HG02678 (cell line): ENCODE measurements around the gene C1GALT1.

ENCODE experiments used
- ATAC-seq: cut with Tn5 transposase; IDR thresholded peaks from one replicate; pipeline ENCODE4 v1.9.1; 2021; ENCODE audit warnings: mild to moderate bottlenecking, moderate library complexity; ENCODE audit not compliant: unreplicated experiment

C1GALT1 gene

DNA sequence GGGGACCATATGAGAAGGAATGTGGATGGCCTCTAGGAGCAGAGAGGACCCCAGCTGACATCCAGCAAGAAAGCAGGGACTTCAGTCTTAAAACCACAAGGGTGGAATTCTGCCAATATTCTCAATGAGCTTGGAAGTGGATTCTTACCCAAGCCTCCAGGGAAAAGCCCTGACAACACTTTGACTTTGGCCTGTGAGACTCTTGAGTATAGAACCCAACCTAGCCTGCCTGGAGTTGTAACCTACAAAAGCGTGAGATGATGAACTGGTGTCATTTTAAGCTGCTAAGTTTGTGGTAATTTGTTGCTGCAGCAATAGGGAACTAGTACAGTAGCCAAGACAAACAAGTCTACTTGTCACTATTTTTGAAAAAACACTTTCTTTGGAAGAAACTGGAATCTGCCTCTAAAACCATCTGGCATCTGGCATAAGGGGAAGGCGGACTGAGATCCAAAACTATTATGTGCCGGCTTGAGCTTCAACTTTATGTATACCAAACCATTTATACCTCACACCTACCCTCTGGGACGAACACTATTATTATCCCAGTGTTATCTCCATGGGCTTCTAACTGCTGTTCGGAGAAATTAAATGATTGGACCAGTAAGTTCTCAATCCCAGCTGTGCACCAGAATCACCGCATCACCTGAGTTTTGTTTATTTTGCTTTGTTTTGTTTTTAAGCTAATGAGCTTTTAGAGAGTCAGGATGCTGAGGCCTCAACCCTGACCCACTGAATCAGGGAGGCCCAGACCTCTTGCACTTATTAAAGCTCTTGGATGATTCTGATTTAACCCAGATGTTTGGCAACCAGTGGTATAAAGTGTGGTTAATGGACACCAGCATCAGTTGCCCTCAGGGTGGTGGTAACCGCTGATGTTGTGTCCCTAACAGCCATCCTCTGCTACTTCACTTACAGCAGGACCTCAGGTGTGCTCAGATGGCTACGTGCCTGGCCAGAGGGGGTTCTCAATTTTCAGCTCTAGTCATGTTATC lies 83.0 kb downstream of the C1GALT1 start:
- no peak for ATAC-seq

GRCh38 chr7:7266257-7266881 lies 84.0 kb downstream of the C1GALT1 start:
- no peak for ATAC-seq

GRCh38 chr7:7271094-7271874 lies 88.9 kb downstream of the C1GALT1 start:
- ATAC-seq = no peak

- ATAC-seq = no peak
Observed at GRCh38 chr7:7272294-7272693, 90.0 kb downstream of the C1GALT1 start.

DNA sequence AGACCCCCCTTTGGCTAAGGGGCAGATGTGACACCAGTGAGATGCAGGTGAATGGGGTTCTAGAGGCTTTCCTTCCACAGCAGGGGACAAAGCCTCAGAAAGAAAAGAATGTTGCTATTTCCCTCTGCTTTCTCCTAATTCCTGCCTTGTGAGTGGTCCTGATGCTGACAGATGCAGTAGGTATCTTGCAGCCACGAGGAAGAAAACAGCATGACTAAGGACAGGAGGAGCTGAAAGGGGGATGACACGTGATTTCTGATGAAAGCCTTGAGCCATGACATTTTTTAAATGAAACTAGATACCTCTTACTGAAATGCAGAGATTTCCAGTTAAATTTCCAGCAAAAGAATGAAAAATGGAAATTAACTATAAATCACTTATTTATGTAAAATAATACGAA lies 92.4 kb downstream of the C1GALT1 start:
- ATAC-seq = no peak

DNA sequence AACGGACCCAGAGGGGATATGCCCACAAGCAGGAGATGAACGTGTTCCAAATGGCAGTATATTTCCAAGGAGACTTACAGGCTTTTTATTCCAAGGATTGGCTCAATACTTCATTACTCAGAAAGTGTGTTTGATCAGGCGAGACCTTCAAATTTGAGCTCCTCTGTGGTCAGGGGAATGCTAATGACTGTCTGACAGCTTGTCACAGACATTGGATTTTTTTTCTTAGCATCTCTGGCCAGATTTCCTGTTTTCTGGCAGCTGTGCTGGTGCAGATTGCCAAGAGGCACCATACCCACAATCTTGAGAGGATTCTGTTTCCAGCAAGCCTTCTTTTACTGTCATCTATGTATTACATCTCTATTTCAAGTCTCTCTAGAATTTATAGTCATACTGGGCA lies 93.8 kb downstream of the C1GALT1 start:
- no peak for ATAC-seq

DNA sequence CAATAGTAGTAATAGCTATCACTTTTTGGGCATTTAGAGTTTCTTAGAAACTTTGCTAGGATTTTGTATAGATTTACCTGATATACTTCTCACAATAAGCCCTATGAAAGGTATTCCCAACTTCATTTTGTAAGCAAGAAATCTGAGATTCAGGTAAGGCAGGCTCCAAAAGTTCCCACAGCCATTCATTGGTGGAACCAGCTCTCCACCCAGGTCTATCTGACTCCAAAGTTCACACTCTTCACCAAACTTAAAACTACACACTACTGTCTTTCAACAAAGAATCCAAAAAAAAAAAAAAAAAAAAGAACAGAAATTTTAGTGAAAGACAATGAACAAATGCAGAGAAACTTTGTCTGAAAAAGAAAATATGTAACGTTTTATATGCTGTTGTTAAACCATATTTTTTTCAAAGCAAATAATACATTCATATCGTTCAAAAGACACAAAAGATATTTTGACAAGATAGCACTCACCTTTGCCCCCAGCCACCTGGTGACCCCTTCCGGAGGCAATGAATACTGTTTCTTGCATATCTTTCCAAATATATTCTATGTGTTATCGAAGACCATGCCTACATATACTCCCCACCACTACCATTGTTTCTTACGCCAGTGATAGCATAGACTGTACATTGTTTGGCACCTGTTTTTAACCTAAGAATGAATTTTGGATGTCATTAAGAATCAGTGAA lies 108.2 kb downstream of the C1GALT1 start:
- ATAC-seq = no peak

DNA sequence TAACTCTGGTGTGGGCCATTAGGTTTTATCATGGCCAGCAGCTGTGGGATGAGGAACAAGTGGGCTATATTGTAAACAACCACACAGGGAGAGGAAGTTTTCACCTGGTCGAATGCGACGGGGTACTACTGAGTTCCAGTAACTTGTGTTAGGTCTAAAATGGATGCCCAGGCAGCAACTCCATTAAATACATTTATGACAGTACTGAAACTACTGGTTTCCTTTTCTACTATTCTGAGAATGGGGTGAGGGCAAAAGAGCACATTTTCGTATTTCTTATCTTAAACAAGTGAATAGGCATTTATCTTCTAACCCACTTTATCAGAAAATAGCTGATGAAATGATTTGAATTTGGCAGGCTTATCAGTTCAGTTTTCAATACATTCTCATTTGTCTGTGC lies 109.7 kb downstream of the C1GALT1 start:
- ATAC-seq = no peak

DNA sequence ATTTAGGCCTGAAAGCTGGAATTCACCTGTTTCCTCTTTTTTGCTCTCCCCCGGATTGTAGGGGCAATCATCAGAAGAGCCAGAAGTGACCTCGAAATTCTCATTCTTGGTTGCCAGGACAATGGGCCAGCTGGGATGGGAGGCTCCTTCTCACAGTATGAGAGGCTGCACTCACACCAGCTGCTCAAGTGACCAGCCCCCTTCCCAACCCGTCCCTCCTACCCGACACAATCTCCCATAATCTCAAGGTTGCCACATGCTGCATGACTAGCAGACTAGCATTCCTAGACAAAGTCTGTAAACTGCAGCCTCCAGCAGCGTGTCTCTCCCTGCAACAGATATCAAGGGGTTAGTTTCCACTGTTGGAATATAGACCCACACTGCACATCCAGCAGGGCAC lies 110.3 kb downstream of the C1GALT1 start:
- no peak for ATAC-seq

- no peak for ATAC-seq
Observed at GRCh38 chr7:7293092-7293491, 110.7 kb downstream of the C1GALT1 start.

DNA sequence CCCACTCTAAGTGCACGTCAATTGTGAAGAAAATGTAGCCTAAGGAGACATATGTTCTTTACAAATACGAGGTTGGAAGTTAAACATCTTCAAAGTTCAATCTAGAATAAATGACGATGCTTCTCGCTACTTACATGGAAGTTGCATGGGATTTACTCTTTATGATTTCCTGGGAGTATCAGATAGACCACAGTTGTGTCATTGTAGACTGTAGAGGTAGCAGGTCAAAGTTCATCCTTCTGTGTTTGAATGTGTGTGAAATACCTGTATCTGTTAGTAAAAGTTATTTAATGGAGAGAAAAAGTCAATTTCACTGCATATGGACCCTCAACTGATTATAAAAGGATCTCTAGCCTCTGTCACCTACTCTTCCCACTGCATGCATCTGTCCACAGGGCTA lies 112.6 kb downstream of the C1GALT1 start:
- ATAC-seq = no peak
